ENCODE results near the gene SMG6. TPM values are rescaled to one million over a fixed set of nuclear protein-coding genes. Genes with fewer than 3 reads are reported as not detected.

The SMG6 gene
- total and polyA plus RNA-seq, 2 donors (not counting 1 experiment from before 2014, with no cell fraction given): 10.6 to 35.5 TPM

DNA sequence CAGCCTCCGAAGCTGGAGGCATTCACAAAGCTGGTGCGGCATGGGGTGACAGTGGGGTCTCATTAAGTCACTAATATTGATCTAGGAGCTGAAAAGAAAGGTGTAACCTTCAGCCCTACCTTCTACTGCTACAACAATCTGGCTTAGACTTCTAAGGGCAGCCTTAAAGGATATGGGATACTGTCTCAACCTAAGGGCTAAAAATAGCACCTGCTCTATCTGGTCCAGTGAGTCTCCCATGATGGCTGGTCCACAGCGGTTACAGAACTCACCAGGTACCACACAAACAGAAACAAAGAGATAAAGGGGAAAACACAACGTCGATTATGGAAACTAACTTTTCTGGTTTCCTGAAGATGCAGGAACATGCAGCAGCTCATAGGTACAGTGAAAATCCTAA, 115.8 kb downstream of the SMG6 start:
- Histone ChIP-seq H3K4me2 (replicated peaks; ENCODE audit: low read depth, low read length, poor library complexity, severe bottlenecking) (no peak overlapping the region), H3K36me3 (replicated peaks in 1 of 2; ENCODE audit: control extremely low read depth in 1 of 2, control insufficient read depth in 1 of 2, extremely low read depth in 1 of 2, insufficient read depth in 2 of 2, low read length in 1 of 2) (peaks cover 0 to 28% of the 10 kb centered on the region in 2 experiments), H3K79me2 (ENCODE audit: control insufficient read depth, insufficient read depth, low read length) (peaks cover 2% of the 10 kb centered on the region), H4K20me1 (ENCODE audit: control insufficient read depth, insufficient read depth, low read length, poor library complexity, severe bottlenecking) (peaks cover 5% of the 10 kb centered on the region), H3K9ac (ENCODE audit: low read length) (no peak overlapping the region), H3K27me3 (replicated peaks in 1 of 4; ENCODE audit: control extremely low read depth in 1 of 4, control insufficient read depth in 3 of 4, insufficient read depth in 4 of 4, low read length in 3 of 4) (no peaks in the 10 kb centered on the region), H2AFZ (ENCODE audit: insufficient read depth, low read depth, low read length, poor library complexity, severe bottlenecking) (no peak overlapping the region), H3K9me3 (ENCODE audit: control extremely low read depth in 1 of 3, control insufficient read depth in 2 of 3, insufficient read depth in 1 of 3, low read length in 2 of 3) (no peaks in the 10 kb centered on the region), H3K4me1 (ENCODE audit: control insufficient read depth in 2 of 2, insufficient read depth in 2 of 2, low read length in 2 of 2) (peaks cover 4 to 5% of the 10 kb centered on the region in 2 donors), H3K27ac (ENCODE audit: low read length in 2 of 2) (no peak overlapping the region), H3K4me3 (ENCODE audit: control extremely low read depth in 1 of 5, extremely low read depth in 1 of 5, insufficient read depth in 1 of 5, low read depth in 2 of 5, low read length in 4 of 5) (no peak overlapping the region)
- ATAC-seq (ENCODE audit: low read depth) (no peak), DNase-seq (no peak)
- no CpG with 5 or more reads among the region's 5 CpGs for whole genome bisulfite sequencing (ENCODE audit: insufficient coverage)
- POLR2A ChIA-PET: no interaction called here
- Mint-ChIP-seq H3K4me1 (peaks cover 10% of the 10 kb centered on the region), H3K27ac (no peak overlapping the region), H3K9me3 (ENCODE audit: insufficient read depth) (no peaks in the 10 kb centered on the region), H3K27me3 (no peaks in the 10 kb centered on the region), H3K4me3 (no peak overlapping the region)
- intact Hi-C loops (cut with micrococcal nuclease): no loop called here
- TF ChIP-seq EZH2 (IDR thresholded peaks at IDR 0.05; ENCODE audit: borderline replicate concordance, insufficient read depth, low read depth, low read length, poor library complexity, severe bottlenecking): no peak
- TF ChIP-seq, protein P1, sequence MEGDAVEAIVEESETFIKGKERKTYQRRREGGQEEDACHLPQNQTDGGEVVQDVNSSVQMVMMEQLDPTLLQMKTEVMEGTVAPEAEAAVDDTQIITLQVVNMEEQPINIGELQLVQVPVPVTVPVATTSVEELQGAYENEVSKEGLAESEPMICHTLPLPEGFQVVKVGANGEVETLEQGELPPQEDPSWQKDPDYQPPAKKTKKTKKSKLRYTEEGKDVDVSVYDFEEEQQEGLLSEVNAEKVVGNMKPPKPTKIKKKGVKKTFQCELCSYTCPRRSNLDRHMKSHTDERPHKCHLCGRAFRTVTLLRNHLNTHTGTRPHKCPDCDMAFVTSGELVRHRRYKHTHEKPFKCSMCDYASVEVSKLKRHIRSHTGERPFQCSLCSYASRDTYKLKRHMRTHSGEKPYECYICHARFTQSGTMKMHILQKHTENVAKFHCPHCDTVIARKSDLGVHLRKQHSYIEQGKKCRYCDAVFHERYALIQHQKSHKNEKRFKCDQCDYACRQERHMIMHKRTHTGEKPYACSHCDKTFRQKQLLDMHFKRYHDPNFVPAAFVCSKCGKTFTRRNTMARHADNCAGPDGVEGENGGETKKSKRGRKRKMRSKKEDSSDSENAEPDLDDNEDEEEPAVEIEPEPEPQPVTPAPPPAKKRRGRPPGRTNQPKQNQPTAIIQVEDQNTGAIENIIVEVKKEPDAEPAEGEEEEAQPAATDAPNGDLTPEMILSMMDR (IDR thresholded peaks at IDR 0.05): no peak
- CTCF ChIA-PET: interaction anchor here (2.0 kb wide), 1 partner anchor 57 kb away, joined by 6 read pairs; no protein-coding TSS in a partner anchor

DNA sequence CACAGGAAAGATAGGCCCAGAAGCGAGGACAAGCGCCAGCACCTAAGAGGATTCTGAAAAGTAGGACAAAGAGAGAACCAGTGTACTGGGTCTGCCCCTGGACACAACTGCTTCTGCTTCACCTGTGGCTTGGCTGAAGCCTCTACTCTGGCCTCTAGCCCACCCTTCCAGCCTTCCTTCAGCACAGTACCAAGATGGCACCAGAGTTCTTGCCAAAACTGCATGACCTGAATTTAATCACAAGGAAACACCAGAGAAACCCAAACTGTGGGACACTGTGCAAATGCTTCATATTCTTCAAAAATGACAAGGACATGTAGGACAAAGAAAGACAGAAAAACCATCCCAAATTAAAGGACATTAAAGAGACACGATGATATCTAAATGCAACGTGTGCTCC, 116.6 kb downstream of the SMG6 start:
- H3K27ac Mint-ChIP-seq: no peak overlapping the region
- POLR2A ChIA-PET: no interaction called here

More for the DNA sequence above, 116.6 kb downstream of the SMG6 start:
- Histone ChIP-seq H3K4me1 (ENCODE audit: control insufficient read depth in 2 of 2, insufficient read depth in 2 of 2, low read length in 2 of 2) (no peaks in the 10 kb centered on the region), H3K79me2 (ENCODE audit: control insufficient read depth, insufficient read depth, low read length) (peaks cover 2% of the 10 kb centered on the region), H3K36me3 (replicated peaks in 1 of 2; ENCODE audit: control extremely low read depth in 1 of 2, control insufficient read depth in 1 of 2, extremely low read depth in 1 of 2, insufficient read depth in 2 of 2, low read length in 1 of 2) (peaks cover 0 to 35% of the 10 kb centered on the region in 2 experiments), H3K27me3 (replicated peaks in 1 of 4; ENCODE audit: control extremely low read depth in 1 of 4, control insufficient read depth in 3 of 4, insufficient read depth in 4 of 4, low read length in 3 of 4) (no peaks in the 10 kb centered on the region), H3K27ac (ENCODE audit: low read length in 2 of 2) (no peak overlapping the region), H3K9me3 (ENCODE audit: control extremely low read depth in 1 of 3, control insufficient read depth in 2 of 3, insufficient read depth in 1 of 3, low read length in 2 of 3) (no peaks in the 10 kb centered on the region), H4K20me1 (ENCODE audit: control insufficient read depth, insufficient read depth, low read length, poor library complexity, severe bottlenecking) (peaks cover 5% of the 10 kb centered on the region), H2AFZ (ENCODE audit: insufficient read depth, low read depth, low read length, poor library complexity, severe bottlenecking) (no peak overlapping the region), H3K9ac (ENCODE audit: low read length) (no peak overlapping the region), H3K4me3 (ENCODE audit: control extremely low read depth in 1 of 5, extremely low read depth in 1 of 5, insufficient read depth in 1 of 5, low read depth in 2 of 5, low read length in 4 of 5) (no peak overlapping the region), H3K4me2 (replicated peaks; ENCODE audit: low read depth, low read length, poor library complexity, severe bottlenecking) (no peak overlapping the region)
- DNase-seq (no peak), ATAC-seq (ENCODE audit: low read depth) (no peak)
- WGBS (ENCODE audit: insufficient coverage): 96% methylated on average over 2 of the region's 4 CpGs
- peaks cover 2% of the 10 kb centered on the region for H3K4me1 Mint-ChIP-seq
- no peak overlapping the region for H3K4me3 Mint-ChIP-seq
- no peaks in the 10 kb centered on the region for H3K9me3 Mint-ChIP-seq (ENCODE audit: insufficient read depth)
- CTCF ChIA-PET: interaction anchor here (2.0 kb wide), 1 partner anchor 58 kb away, joined by 6 read pairs; no protein-coding TSS in a partner anchor
- TF ChIP-seq, protein P1 (IDR thresholded peaks at IDR 0.05): no peak
- TF ChIP-seq EZH2 (IDR thresholded peaks at IDR 0.05; ENCODE audit: borderline replicate concordance, insufficient read depth, low read depth, low read length, poor library complexity, severe bottlenecking): no peak
- intact Hi-C loops (cut with micrococcal nuclease): no loop called here
- H3K27me3 Mint-ChIP-seq: no peaks in the 10 kb centered on the region

All from B cell (primary cell).